ENCODE measurements around the gene NFIX. TPM values are rescaled to one million over a fixed set of nuclear protein-coding genes. Genes with fewer than 3 reads are reported as not detected.

The NFIX gene
- total and polyA plus RNA-seq, 9 of the 15 experiments (the other 6 are each of a cell fraction or from before 2014, with no cell fraction given), result 0.28 to 26.8 (median 5.4) TPM

DNA sequence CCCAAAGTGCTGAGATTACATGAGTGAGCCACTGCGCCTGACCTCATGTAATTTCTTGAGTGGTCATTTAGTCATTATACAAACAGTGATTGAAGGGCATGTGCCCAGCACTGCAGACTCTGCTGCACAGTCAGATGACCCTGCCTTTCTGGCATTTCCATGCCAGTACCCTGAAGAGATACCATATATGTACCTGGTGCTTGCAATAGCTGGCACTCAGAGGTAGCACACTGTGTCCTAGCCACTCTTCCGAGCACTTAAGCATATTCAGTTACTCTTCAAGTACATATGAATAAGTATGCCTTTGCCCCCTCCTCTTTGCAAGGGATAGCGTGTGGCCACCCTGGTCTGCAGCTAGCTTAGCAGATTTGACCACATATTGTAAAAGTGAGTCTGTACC, 139.4 kb downstream of the NFIX start (continued):
- no peak for TF ChIP-seq POLR2G (IDR thresholded peaks at IDR 0.05; ENCODE audit: low read depth, low read length)
- no peak for TF ChIP-seq PTTG1 (tag; IDR thresholded peaks at IDR 0.05; ENCODE audit: low read depth)

DNA sequence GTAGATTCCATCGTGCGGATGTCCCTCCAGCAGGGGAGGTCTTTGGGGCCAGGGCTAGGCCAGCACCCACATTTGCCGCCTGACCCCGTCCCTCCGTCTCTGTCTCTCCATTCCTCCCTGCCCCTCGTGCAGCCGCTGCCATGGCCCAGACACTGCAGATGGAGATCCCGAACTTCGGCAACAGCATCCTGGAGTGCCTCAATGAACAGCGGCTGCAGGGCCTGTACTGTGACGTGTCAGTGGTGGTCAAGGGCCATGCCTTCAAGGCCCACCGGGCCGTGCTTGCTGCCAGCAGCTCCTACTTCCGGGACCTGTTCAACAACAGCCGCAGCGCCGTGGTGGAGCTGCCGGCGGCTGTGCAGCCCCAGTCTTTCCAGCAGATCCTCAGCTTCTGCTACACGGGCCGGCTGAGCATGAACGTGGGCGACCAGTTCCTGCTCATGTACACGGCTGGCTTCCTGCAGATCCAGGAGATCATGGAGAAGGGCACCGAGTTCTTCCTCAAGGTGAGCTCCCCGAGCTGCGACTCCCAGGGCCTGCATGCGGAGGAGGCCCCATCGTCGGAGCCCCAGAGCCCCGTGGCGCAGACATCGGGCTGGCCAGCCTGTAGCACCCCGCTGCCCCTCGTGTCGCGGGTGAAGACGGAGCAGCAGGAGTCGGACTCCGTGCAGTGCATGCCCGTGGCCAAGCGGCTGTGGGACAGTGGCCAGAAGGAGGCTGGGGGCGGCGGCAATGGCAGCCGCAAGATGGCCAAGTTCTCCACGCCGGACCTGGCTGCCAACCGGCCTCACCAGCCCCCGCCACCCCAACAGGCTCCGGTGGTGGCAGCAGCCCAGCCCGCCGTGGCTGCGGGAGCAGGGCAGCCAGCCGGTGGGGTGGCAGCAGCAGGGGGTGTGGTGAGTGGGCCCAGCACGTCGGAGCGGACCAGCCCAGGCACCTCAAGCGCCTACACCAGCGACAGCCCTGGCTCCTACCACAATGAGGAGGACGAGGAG, 140.1 kb downstream of the NFIX start:
- peaks cover 42% of the 10 kb centered on the region for H3K79me2 ChIP-seq (ENCODE audit: control insufficient read depth, insufficient read depth, low read length)
- no peaks in the 10 kb centered on the region for H3K9me3 ChIP-seq (replicated peaks; ENCODE audit: control insufficient read depth, insufficient read depth, low read depth, low read length)
- no peak overlapping the region for H3K4me2 ChIP-seq (ENCODE audit: insufficient read depth, low read length)
- intact Hi-C loops (cut with micrococcal nuclease) (no loop called here), in situ Hi-C loops (cut with MboI) (no loop called here)
- H3K27ac ChIP-seq (ENCODE audit: extremely low read depth, low read depth, low read length), result no peak overlapping the region
- POLR2A ChIA-PET, result interaction anchor here (0.6 to 1.6 kb wide), 3 partner anchors 14 to 39 kb away, joined by 3 to 7 read pairs (median 3); partner anchors contain the start of gene STX10
- FAIRE-seq (no peak), DNase-seq (ENCODE audit: extremely low read depth in 1 of 4, low spot score in 3 of 4) (no peak), ATAC-seq (no peak)
- H3K27me3 ChIP-seq (ENCODE audit: control insufficient read depth in 2 of 2, insufficient read depth in 2 of 2, low read length in 2 of 2), result no peaks in the 10 kb centered on the region
- CTCF ChIA-PET (ENCODE audit: low intra/inter-chr PET ratio), result no interaction called here
- H4K20me1 ChIP-seq (replicated peaks; ENCODE audit: control insufficient read depth, insufficient read depth, low read length), result peaks cover 22% of the 10 kb centered on the region
- H3K9ac ChIP-seq (ENCODE audit: insufficient read depth in 1 of 2, low read depth in 2 of 2, low read length in 2 of 2), result peak overlapping the region in 1 of 2 experiments; percentile 13; a peak in 1 of 4 replicates
- no peak overlapping the region for H3K4me3 ChIP-seq
- no TSS peak for BruUV-seq (replicated peaks)
- no peaks in the 10 kb centered on the region for H3K9me1 ChIP-seq (ENCODE audit: control insufficient read depth, insufficient read depth, low read length)
- 98% methylated on average over 33 of the region's 60 CpGs for WGBS (ENCODE audit: insufficient coverage, low coverage, missing lambda C conversion rate)
- peaks cover 16 to 35% of the 10 kb centered on the region in 2 experiments for H3K4me1 ChIP-seq (replicated peaks in 1 of 2; ENCODE audit: control insufficient read depth in 2 of 2, insufficient read depth in 2 of 2, low read length in 2 of 2)
- no peak for TF ChIP-seq RBM34 (IDR thresholded peaks at IDR 0.05; ENCODE audit: borderline replicate concordance, insufficient read depth, low read length)
- no peak for TF ChIP-seq TAL1 (IDR thresholded peaks at IDR 0.05)
- TF ChIP-seq POLR2G (IDR thresholded peaks at IDR 0.05; ENCODE audit: low read depth, low read length), result peak; percentile 66
- no peak overlapping the region for H2AFZ ChIP-seq (ENCODE audit: low read depth, low read length)
- peaks cover 86% of the 10 kb centered on the region for H3K36me3 ChIP-seq (ENCODE audit: control insufficient read depth, insufficient read depth, low read length)
